ENCODE results near the gene HADHA.
"Not testable (repeated sequence)": the region's sequence is repeated elsewhere in the genome, so short reads cannot be mapped to it uniquely, and the experiment has no call there.

HADHA gene

GRCh38 chr2:26173776-26174482, 70.5 kb downstream of the HADHA start:
- DNase-seq (ENCODE audit: low read depth), result no peak

DNA sequence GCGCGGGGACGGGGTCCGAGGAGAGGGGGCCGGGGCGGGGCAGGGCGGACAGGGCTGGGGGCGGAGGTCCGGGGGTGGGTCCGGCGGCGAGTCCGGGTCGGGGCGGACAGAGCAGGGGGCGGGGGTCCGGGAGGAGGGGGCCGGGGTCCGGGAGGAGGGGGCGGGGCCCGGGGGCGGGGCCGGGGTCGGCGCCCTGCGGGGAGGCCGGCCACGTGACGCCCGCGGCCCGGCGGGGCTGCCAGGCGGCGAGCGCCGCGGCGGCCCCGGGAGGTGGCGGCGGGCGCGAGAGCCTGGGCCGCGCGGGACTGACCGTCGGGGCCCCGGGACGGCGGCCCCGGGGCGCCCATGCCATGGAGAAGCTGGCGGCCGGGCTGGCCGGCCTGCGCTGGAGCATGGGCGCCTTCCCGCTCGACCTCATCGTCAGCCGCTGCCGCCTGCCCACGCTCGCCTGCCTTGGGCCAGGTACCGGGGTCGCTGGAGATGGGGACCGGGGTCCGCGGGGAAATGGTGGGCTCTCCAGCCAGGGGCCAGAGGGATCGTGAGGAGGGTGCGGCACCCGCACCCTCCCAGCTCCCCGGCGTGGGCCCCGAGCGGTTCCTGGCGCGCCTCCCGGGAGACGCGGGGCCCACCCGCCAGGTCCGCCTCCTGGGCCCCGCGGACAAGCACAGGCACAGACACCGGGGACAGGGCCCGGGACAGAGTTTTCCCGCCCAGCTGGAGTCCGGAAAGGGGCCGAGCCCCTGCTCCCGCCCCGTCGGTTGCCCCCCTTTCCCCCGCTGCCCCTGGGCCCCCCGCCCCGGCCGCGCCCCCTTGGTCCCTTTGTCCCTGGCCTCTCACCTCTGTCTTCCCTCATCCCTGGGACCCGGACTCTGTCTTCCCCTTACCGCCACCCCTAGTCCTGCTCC, 71.3 kb downstream of the HADHA start, which contains the start of gene GAREM2:
GAREM2 (plus strand) TSS at position 218 of the 905 bp plus-strand sequence; CDS start at position 351, 133 bp downstream.
- no peak for DNase-seq (ENCODE audit: low read depth)

- DNase-seq (ENCODE audit: low read depth), result no peak
These were observed 72.1 kb downstream of the HADHA start for GRCh38 chr2:26172189-26172870.

- DNase-seq (ENCODE audit: low read depth), result no peak
These were observed 73.6 kb downstream of the HADHA start for GRCh38 chr2:26170795-26171194.

DNA sequence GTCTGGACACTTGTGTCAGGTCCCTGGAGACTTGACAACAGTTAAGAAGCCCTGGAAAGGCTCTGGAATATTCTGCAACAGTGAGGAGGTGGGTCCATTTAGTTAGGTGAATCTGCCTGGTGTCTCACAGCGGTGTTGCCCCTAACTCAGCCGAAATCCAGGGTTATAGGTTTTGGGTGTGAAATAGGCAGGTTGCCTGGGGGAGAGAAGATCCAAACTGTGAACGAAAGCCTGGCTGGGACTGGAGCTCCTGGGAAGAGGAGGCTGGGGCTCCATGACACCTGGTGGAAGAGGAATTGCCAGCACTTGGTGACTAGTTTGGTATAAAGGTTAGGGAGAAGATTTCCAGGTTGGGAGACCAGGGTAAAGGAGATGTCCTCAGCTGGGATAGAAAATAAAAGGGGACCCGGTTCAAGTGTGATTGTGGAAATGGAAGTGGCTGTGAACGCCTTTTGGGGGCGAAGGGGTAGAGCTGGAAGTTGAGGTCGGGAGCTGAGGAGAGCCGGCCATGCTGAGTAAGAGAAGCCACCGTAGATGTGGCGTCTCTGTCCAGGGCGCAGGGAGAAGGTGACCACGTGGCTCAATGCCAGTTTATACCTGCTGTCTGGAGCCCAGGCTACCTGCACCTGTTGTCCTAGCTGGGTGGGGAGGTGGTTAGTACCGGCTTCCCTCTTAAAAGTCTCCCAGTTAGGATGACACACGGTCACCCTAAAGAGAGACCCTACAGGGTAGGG, 74.6 kb downstream of the HADHA start:
- DNase-seq (ENCODE audit: low read depth), result no peak

DNA sequence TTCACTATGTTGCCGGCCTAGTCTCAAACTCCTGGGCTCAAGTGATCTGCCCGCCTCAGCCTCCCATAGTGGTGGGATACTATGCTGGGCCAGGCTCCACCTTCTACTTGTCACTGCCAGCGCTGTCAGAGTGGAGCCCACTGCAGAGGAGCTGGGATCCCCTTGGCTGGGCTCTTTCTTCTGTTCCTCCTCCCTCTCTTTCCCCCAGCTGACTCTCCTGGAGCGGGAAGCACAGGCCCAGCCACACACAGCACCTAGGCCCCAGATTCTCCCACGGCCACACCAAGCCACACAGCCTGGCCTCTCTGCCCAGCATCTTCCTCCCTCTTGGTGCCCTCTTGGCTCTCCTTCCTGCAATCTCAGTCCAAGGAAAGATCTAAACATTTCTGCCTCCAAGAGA, 75.2 kb downstream of the HADHA start:
- DNase-seq (ENCODE audit: low read depth), result no peak

DNA sequence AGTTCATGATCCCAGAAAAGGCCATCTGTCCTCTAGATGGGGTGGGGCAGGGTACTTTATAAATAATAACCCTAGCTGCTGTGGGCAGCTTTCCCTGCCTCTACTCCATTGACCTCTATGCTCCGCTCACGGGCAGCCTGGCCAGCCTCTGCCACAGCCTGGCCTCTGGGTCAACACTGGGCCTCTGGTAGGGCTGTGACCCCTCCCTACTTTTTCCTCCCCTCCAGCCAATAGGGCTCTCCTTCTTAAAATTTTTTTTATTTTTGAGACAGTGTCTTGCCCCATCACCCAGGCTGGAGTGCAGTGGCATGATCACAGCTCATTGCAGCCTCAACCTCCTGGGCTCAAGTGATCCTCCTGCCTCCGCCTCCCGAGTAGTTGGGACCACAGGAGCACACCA, 75.6 kb downstream of the HADHA start:
- no peak for DNase-seq (ENCODE audit: low read depth)

DNA sequence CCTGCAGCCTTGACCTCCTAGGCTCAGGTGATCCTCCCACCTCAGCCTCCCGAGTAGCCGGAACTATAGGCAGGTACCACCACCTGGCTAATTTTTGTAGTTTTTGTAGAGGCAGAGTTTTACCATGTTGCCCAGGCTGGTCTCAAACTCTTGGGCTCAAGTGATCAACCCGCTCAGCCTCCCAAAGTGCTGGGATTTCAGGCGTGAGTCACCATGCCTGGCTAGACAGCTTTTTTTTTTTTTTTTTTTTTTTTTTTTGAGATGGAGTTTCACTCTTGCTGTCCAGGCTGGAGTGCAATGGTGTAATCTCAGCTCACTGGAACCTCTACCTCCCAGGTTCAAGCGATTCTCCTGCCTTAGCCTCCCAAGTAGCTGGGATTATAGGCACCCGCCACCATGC, 77.9 kb downstream of the HADHA start:
- not testable (repeated sequence) for DNase-seq (ENCODE audit: low read depth)

- no peak for DNase-seq (ENCODE audit: low read depth)
These were observed 79.0 kb downstream of the HADHA start for GRCh38 chr2:26165403-26165802.

DNA sequence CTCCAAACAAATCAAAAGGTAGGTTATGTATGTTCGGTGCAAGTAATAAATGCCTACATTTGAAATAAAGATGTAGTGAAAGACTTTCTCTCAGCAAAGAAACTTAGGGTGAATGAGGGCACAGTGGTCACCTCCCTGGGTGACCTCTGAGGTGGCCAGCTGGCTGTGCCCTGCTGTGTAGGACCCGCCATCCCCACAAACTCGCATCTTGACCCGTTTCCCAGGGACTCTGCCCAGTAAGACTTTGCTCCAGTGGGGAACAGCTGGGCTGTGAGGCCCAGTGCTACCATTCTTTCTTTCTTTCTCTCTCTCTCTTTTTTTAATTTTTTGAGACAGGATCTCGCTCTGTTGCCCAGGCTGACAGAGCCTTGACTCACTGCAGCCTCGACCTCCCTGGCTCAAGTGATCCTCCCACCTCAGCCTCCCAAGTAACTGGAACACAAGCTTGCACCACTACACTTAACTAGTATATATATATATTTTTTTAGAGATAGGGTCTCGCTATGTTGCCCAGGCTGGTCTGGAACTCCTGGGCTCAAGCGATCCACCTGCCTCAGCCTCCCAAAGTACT, 79.7 kb downstream of the HADHA start:
- DNase-seq (ENCODE audit: low read depth), result no peak

DNA sequence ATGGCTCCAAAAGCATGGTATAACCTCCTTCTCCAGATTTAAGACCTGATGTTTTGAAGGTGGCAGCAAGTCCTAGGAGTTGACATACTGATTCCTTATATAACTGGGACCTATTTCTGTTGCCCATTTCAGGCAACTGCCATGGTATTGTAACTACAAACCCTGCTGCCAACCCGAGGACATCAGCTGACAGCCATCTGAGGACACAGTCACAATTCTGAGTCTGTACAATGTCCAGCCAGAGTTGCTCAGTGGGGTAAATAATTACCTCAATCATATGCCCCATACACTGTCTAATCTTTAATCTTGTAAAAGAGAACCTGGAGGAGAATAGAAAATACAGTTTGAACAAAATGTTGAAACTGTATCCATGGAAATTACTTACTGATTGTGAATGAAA, 80.2 kb downstream of the HADHA start:
- DNase-seq (ENCODE audit: low read depth), result no peak

GRCh38 chr2:26162963-26163362, 81.5 kb downstream of the HADHA start:
- no peak for DNase-seq (ENCODE audit: low read depth)

GRCh38 chr2:26161926-26162325, 82.5 kb downstream of the HADHA start:
- DNase-seq (ENCODE audit: low read depth), result no peak

DNA sequence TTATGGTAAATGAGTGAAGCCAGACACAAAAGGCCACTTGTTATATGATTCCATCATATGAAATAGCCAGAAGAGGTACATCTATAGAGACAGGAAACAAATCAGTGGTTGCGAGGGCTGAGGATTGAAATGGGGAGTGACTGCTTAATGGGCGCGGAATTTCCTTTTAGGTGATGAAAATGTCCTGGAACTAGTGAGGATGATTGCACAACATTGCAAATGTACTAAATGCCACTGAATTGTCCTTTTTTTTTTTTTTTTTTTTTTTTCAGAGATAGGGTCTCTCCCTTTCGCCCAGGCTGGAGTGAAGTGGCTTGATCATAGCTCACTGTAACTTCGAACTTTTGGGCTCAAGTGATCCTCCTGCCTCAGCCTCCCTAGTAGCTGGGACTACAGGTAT, 86.9 kb downstream of the HADHA start:
- DNase-seq (ENCODE audit: low read depth), result no peak

DNA sequence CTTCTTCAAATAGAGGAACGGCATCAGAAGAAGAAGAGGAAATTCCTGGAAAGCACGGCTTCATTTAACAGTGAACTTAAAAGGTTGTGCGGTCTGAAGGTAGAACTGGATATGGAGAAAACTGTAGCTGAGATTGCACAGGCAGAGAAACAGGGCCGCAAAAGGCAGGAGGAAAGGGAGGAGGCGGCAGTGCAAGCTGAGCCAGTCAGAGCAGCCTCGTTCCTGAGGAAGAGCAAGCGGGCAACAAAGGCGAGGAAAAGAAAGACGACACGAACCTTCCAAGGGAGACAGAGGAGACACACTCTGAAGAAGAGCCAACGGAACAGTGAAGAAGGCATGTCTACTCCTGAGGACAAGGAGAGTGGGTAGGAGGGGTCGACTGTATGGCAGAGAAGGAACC, 94.2 kb downstream of the HADHA start:
- DNase-seq (ENCODE audit: low read depth), result no peak

GRCh38 chr2:26148501-26148900, 95.9 kb downstream of the HADHA start:
- no peak for DNase-seq (ENCODE audit: low read depth)

DNA sequence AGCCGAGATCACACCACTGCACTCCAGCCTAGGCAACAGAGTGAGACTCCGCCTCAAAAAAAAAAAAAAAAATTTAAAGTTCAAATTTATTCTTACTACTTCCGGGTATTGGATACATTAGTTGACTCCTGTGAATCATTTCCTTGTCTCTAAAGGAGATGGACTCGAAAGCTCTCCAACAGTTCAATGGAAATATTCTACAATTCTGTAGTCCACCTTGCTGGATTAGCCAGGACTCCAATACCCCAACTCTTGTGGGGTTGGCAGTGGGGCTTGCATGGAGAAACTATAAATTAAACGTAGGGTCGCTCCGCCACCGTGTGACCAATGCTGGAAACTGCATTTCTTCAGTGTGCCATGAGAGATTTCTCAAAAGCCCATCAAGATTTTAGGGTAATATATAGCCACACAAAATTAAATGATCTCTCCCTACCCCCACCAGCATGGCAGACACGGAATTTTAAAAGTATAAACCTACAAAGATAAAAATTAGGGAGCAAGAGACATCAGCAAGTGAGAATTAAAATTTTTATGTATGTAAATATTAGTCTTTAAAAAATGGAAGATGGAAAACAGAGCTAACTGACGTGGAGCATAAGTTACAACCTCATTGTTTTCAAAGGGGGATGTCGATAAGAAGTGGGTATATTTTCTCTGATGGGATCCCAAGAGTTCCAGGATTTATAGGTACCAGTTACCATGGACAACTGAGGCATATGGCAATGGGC, 99.3 kb downstream of the HADHA start:
- peak; percentile 49 for DNase-seq (ENCODE audit: low read depth)

- DNase-seq (ENCODE audit: low read depth), result no peak
These were observed 100.4 kb downstream of the HADHA start for GRCh38 chr2:26144031-26144430.

DNA sequence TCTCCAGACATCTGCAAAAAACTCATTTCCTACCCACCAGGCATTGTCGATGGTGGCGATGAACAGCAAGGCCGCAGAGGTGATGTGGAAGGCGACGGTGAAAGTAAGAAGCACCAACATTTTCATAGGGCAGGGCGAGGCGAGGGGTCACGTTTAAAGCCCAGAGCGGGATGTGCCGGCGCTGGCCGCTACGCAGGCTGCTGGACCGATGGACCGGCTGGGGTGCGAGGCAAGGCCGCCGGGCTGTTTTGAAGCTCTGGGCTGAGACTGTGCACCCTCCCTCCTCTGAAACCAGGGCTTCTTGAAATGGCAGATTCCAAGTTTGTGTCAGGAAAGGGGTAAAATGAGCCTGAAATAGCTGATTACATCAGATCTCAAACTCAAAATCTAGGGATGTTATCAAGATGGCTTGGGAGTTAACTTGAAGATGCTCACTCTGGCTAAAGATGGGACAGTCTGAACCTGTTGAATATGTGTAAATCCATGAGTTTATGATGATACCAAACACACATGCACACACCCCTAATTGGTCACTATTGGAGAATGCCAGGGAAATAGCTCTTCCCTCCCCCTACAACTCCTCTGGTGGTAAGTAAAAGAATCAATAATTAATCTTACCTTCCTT, 103.2 kb downstream of the HADHA start:
- no peak for DNase-seq (ENCODE audit: low read depth)

All from activated gamma-delta T cell treated with anti-CD3 and anti-CD28 coated beads, Interleukin-2, amount 50 U/mL, for 16 hours (primary cell).